ENCODE measurements around the gene TRIM59. TPM values are rescaled to one million over a fixed set of nuclear protein-coding genes. Genes with fewer than 3 reads are reported as not detected.
A peak's percentile ranks its signal among the peaks of the same experiment; 100 is the strongest.

TRIM59 gene
- polyA plus RNA-seq (2013, experiment 1 of 2; ENCODE audit: insufficient read length) = 28.9 TPM
- polyA plus RNA-seq (2013, experiment 2 of 2; ENCODE audit: insufficient read length) = 28.3 TPM

- peak; percentile 98 for DNase-seq
Observed at GRCh38 chr3:160449636-160450598, at the start of gene TRIM59. Gene TRIM59 (minus strand): TSS chr3:160449786. CDS start chr3:160439183, 10,603 bp downstream.

- DNase-seq = no peak
Observed at GRCh38 chr3:160498202-160498601, 48.6 kb upstream of the TRIM59 start.

GRCh38 chr3:160490166-160490565 is 40.6 kb upstream of the TRIM59 start:
- DNase-seq = no peak

- DNase-seq = peak; percentile 53
Observed at GRCh38 chr3:160486459-160486869, 36.9 kb upstream of the TRIM59 start.

GRCh38 chr3:160482796-160483195 is 33.2 kb upstream of the TRIM59 start:
- no peak for DNase-seq

GRCh38 chr3:160481856-160482255 is 32.3 kb upstream of the TRIM59 start:
- DNase-seq = no peak

GRCh38 chr3:160480931-160481330 is 31.3 kb upstream of the TRIM59 start:
- peak; percentile 32 for DNase-seq

- no peak for DNase-seq
Observed at GRCh38 chr3:160479376-160479775, 29.8 kb upstream of the TRIM59 start.

- peak; percentile 62 for DNase-seq
Observed at GRCh38 chr3:160478338-160478737, 28.8 kb upstream of the TRIM59 start.

GRCh38 chr3:160477750-160478149 is 28.2 kb upstream of the TRIM59 start:
- DNase-seq = peak; percentile 36

- peak; percentile 23 for DNase-seq
Observed at GRCh38 chr3:160475884-160476283, 26.3 kb upstream of the TRIM59 start.

- DNase-seq = no peak
Observed at GRCh38 chr3:160475153-160475552, 25.6 kb upstream of the TRIM59 start.

GRCh38 chr3:160474416-160474838 is 24.8 kb upstream of the TRIM59 start:
- peak; percentile 89 for DNase-seq

GRCh38 chr3:160473978-160474377 is 24.4 kb upstream of the TRIM59 start:
- peak; percentile 99 for DNase-seq

- DNase-seq = peak; percentile 95
Observed at GRCh38 chr3:160473221-160473620, 23.6 kb upstream of the TRIM59 start.

- DNase-seq = no peak
Observed at GRCh38 chr3:160472344-160472743, 22.8 kb upstream of the TRIM59 start.

GRCh38 chr3:160471892-160472291 is 22.3 kb upstream of the TRIM59 start:
- no peak for DNase-seq

GRCh38 chr3:160470181-160470580 is 20.6 kb upstream of the TRIM59 start:
- no peak for DNase-seq

- DNase-seq = no peak
Observed at GRCh38 chr3:160464971-160465370, 15.4 kb upstream of the TRIM59 start.

- DNase-seq = no peak
Observed at GRCh38 chr3:160464321-160464720, 14.7 kb upstream of the TRIM59 start.

- DNase-seq = no peak
Observed at GRCh38 chr3:160460033-160460432, 10.4 kb upstream of the TRIM59 start.

GRCh38 chr3:160459450-160459970 is 9.9 kb upstream of the TRIM59 start:
- DNase-seq = no peak

GRCh38 chr3:160458151-160458550 is 8.6 kb upstream of the TRIM59 start:
- no peak for DNase-seq

- no peak for DNase-seq
Observed at GRCh38 chr3:160455846-160456245, 6.3 kb upstream of the TRIM59 start.
